SK-N-SH (cell line): ENCODE results near the gene PIN1. TPM values are rescaled to one million over a fixed set of nuclear protein-coding genes. Genes with fewer than 3 reads are reported as not detected.

Experiments used
- CTCF ChIA-PET: fragments of 300-600, 350-600 bp; formaldehyde crosslinking; extraction: SDS; loops from one replicate; lab custom pipeline; 2021; lab: Yijun Ruan, JAX
- POLR2A ChIA-PET: fragments of 350-600 bp; sonication (Branson Sonifier 250); formaldehyde crosslinking; extraction: SDS; loops from one replicate; lab custom pipeline; 2020; ENCODE audit warnings: antibody characterized with exemption, inconsistent platforms; lab: Yijun Ruan, JAX
- DNase-seq: peaks from one replicate; pipeline ENCODE4 v3.0.0; 2012
- H2AFZ ChIP-seq: fragments of 200-600 bp; sonication (generic); 2 replicates; pipeline ENCODE4 v1.8.1; 2016; ENCODE audit warnings: antibody characterized with exemption, mild to moderate bottlenecking, low read depth
- H3F3A ChIP-seq: fragments of 200-600 bp; sonication (generic); replicated peaks from 2 replicates; pipeline ENCODE3; 2016; ENCODE audit warnings: antibody characterized with exemption, mild to moderate bottlenecking; ENCODE audit not compliant: insufficient read depth
- H3K27ac ChIP-seq, 2 experiments: fragments of 200-500 bp in 1 of 2; fragments of 200-600 bp in 1 of 2; sonication (Bioruptor generic) in 1 of 2; sonication (generic), shearing (Covaris generic) in 1 of 2; 2 replicates each; pipeline versions ENCODE4 v1.5.1 to v1.6.1; 2014 to 2016; ENCODE audit warnings: low read depth in 2 of 2, inconsistent platforms in 1 of 2, low read length in 1 of 2, mild to moderate bottlenecking in 1 of 2, mixed read lengths in 1 of 2
- H3K27me3 ChIP-seq: fragments of 200-600 bp; sonication (generic), shearing (Covaris generic); 2 replicates; pipeline ENCODE4 v1.6.1; 2016; ENCODE audit warnings: mixed run types; ENCODE audit not compliant: insufficient read depth
- H3K36me3 ChIP-seq, 2 experiments: fragments of 200-500 bp in 1 of 2; fragments of 200-600 bp in 1 of 2; sonication (Bioruptor generic) in 1 of 2; sonication (generic) in 1 of 2; replicated peaks in 1 of 2; 2 replicates each; pipeline versions ENCODE3 to v1.5.1; 2014 to 2016; ENCODE audit warnings: low read length in 1 of 2, mild to moderate bottlenecking in 1 of 2; ENCODE audit not compliant: insufficient read depth in 2 of 2, control insufficient read depth in 1 of 2
- H3K4me1 ChIP-seq, 2 experiments: fragments of 200-500 bp in 1 of 2; fragments of 200-600 bp in 1 of 2; sonication (Bioruptor generic) in 1 of 2; sonication (generic), shearing (Covaris generic) in 1 of 2; 2 replicates each; pipeline versions ENCODE4 v1.5.1 to v1.6.1; 2014 to 2016; ENCODE audit warnings: low read depth in 1 of 2, low read length in 1 of 2, mixed run types in 1 of 2; ENCODE audit not compliant: insufficient read depth in 2 of 2, control insufficient read depth in 1 of 2
- H3K4me2 ChIP-seq: fragments of 200-600 bp; sonication (generic), shearing (Covaris generic); 2 replicates; pipeline ENCODE4 v1.6.1; 2017; ENCODE audit warnings: mixed run types
- H3K4me3 ChIP-seq, 2 experiments: fragments of 200-500 bp in 1 of 2; fragments of 200-600 bp in 1 of 2; sonication (Bioruptor generic) in 1 of 2; sonication (generic), shearing (Covaris generic) in 1 of 2; 2 replicates each; pipeline versions ENCODE4 v1.5.1 to v1.8.1; 2014 to 2016; ENCODE audit warnings: low read depth in 2 of 2, inconsistent platforms in 1 of 2, low read length in 1 of 2, mild to moderate bottlenecking in 1 of 2, mixed read lengths in 1 of 2, moderate library complexity in 1 of 2
- H3K79me2 ChIP-seq: fragments of 200-600 bp; sonication (generic); 2 replicates; pipeline ENCODE4 v1.8.1; 2017; ENCODE audit warnings: mild to moderate bottlenecking; ENCODE audit not compliant: insufficient read depth
- H3K9ac ChIP-seq: fragments of 200-600 bp; sonication (generic); 2 replicates; pipeline ENCODE4 v1.6.1; 2017; ENCODE audit warnings: mixed run types
- H3K9me2 ChIP-seq: fragments of 200-600 bp; sonication (generic); 2 replicates; pipeline ENCODE4 v1.6.1; 2017; ENCODE audit warnings: mixed run types
- H3K9me3 ChIP-seq: fragments of 200-600 bp; sonication (generic); 2 replicates; pipeline ENCODE4 v1.6.1; 2017; ENCODE audit warnings: mixed run types, mild to moderate bottlenecking, moderate library complexity
- H4K20me1 ChIP-seq: fragments of 200-600 bp; sonication (generic); 2 replicates; pipeline ENCODE4 v1.6.1; 2017; ENCODE audit warnings: mild to moderate bottlenecking, mixed run types; ENCODE audit not compliant: insufficient read depth
- ELF1 ChIP-seq: IDR thresholded peaks from 2 replicates; pipeline ENCODE4 v1.4.0; 2012
- EP300 ChIP-seq, 2 experiments: IDR thresholded peaks; 2 replicates each; pipeline versions ENCODE4 v1.4.0 to v1.6.1; 2012; ENCODE audit warnings: borderline replicate concordance in 1 of 2, low read depth in 1 of 2, low read length in 1 of 2
- EZH2phosphoT487 ChIP-seq: fragments of 200-600 bp; sonication (generic); IDR thresholded peaks from 2 replicates; pipeline ENCODE4 v1.6.1; 2017; ENCODE audit warnings: low read depth, mixed run types, mild to moderate bottlenecking, antibody characterized with exemption, moderate library complexity, borderline replicate concordance
- GATA2 ChIP-seq: sonication (generic); formaldehyde crosslinking; IDR thresholded peaks from 2 replicates; pipeline ENCODE4 v1.5.0; 2020; ENCODE audit warnings: mild to moderate bottlenecking, missing genetic modification reagents
- JUND ChIP-seq: IDR thresholded peaks from 2 replicates; pipeline ENCODE4 v1.4.0; 2012
- MXI1 ChIP-seq: IDR thresholded peaks from 2 replicates; pipeline ENCODE4 v1.6.1; 2012; ENCODE audit warnings: mild to moderate bottlenecking, low read depth, low read length, improper control_type of control experiment
- NRF1 ChIP-seq: IDR thresholded peaks from 2 replicates; pipeline ENCODE4 v1.6.1; 2012; ENCODE audit warnings: low read depth, mild to moderate bottlenecking, low read length
- RCOR1 ChIP-seq: fragments of 150-350 bp; IDR thresholded peaks from 2 replicates; pipeline ENCODE4 v1.6.1; 2017; ENCODE audit warnings: antibody characterized with exemption, low read length
- RFX5 ChIP-seq: IDR thresholded peaks from 2 replicates; pipeline ENCODE4 v1.6.1; 2012; ENCODE audit warnings: mild to moderate bottlenecking, improper control_type of control experiment, low read length
- RXRA ChIP-seq: IDR thresholded peaks from 2 replicates; pipeline ENCODE4 v1.4.0; 2012; ENCODE audit warnings: low read depth, mild to moderate bottlenecking, borderline replicate concordance
- SIN3A ChIP-seq: IDR thresholded peaks from 2 replicates; pipeline ENCODE4 v1.6.1; 2012; ENCODE audit warnings: low read depth, mild to moderate bottlenecking, low read length, moderate library complexity, borderline replicate concordance
- polyA plus RNA-seq, 3 experiments: library from polyadenylated mRNA; depleted of rRNA; stranded (reverse); fragments of >200 nt; gene quantifications; 2 replicates each; pipeline ENCODE4 v1.2.3, GENCODE V29; 2012
- TF ChIP-seq, protein P1 (sequence below): IDR thresholded peaks from 2 replicates; pipeline ENCODE4; 2012
- TF ChIP-seq, protein P2 (sequence below): IDR thresholded peaks from 2 replicates; pipeline ENCODE4 v1.6.1; 2012; ENCODE audit warnings: mild to moderate bottlenecking, low read depth, low read length, moderate library complexity
- TF ChIP-seq, protein P3 (sequence below): IDR thresholded peaks from 2 replicates; pipeline ENCODE4 v1.4.0; 2012; ENCODE audit warnings: low read depth
- TF ChIP-seq, protein P4 (sequence below): IDR thresholded peaks from 2 replicates; pipeline ENCODE4 v1.4.0; 2012; ENCODE audit warnings: low read depth, borderline replicate concordance
- TF ChIP-seq, protein P5 (sequence below): fragments of 150-350 bp; IDR thresholded peaks from 2 replicates; pipeline ENCODE4 v1.6.1; 2016; ENCODE audit warnings: mild to moderate bottlenecking, low read depth, low read length

Gene PIN1
- polyA plus RNA-seq, 1 of the 3 experiments (the other 2 are of a cell fraction): 148 TPM

DNA sequence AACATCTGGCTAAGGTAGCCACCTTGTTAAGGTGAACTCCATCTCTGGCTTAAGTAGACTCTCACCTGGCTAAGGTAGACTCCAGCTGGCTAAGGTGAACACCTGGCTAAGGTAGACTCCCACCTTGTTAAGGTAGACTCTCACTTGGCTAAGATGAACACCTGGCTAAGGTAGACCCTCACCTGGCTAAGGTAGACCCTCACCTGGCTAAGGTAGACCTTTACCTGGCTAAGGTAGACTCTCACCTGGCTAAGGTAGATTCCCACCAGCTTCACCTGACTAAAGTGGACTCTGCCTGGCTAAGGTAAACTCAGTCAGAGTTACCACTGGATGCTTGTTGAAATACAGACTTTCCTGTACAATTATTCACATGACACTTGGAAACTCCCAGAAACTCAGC, 23.6 kb downstream of the PIN1 start:
- CTCF ChIA-PET: interaction anchor here (1.3 to 2.1 kb wide), 4 partner anchors 9 to 21 kb away, joined by 3 to 6 read pairs (median 4); no protein-coding TSS in a partner anchor
- no peaks in the 10 kb centered on the region for H3K4me1 ChIP-seq
- H3K9me3 ChIP-seq: no peaks in the 10 kb centered on the region
- no peaks in the 10 kb centered on the region for H4K20me1 ChIP-seq
- H3K79me2 ChIP-seq: no peaks in the 10 kb centered on the region
- H2AFZ ChIP-seq: no peak overlapping the region
- no peaks in the 10 kb centered on the region for H3K9me2 ChIP-seq
- H3K27me3 ChIP-seq: no peaks in the 10 kb centered on the region
- H3K27ac ChIP-seq: no peak overlapping the region
- TF ChIP-seq NRF1: no peak
- no peak for TF ChIP-seq RFX5
- TF ChIP-seq, protein P1, sequence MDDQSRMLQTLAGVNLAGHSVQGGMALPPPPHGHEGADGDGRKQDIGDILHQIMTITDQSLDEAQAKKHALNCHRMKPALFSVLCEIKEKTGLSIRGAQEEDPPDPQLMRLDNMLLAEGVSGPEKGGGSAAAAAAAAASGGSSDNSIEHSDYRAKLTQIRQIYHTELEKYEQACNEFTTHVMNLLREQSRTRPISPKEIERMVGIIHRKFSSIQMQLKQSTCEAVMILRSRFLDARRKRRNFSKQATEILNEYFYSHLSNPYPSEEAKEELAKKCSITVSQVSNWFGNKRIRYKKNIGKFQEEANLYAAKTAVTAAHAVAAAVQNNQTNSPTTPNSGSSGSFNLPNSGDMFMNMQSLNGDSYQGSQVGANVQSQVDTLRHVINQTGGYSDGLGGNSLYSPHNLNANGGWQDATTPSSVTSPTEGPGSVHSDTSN: no peak
- no peak for TF ChIP-seq GATA2
- TF ChIP-seq, protein P2, sequence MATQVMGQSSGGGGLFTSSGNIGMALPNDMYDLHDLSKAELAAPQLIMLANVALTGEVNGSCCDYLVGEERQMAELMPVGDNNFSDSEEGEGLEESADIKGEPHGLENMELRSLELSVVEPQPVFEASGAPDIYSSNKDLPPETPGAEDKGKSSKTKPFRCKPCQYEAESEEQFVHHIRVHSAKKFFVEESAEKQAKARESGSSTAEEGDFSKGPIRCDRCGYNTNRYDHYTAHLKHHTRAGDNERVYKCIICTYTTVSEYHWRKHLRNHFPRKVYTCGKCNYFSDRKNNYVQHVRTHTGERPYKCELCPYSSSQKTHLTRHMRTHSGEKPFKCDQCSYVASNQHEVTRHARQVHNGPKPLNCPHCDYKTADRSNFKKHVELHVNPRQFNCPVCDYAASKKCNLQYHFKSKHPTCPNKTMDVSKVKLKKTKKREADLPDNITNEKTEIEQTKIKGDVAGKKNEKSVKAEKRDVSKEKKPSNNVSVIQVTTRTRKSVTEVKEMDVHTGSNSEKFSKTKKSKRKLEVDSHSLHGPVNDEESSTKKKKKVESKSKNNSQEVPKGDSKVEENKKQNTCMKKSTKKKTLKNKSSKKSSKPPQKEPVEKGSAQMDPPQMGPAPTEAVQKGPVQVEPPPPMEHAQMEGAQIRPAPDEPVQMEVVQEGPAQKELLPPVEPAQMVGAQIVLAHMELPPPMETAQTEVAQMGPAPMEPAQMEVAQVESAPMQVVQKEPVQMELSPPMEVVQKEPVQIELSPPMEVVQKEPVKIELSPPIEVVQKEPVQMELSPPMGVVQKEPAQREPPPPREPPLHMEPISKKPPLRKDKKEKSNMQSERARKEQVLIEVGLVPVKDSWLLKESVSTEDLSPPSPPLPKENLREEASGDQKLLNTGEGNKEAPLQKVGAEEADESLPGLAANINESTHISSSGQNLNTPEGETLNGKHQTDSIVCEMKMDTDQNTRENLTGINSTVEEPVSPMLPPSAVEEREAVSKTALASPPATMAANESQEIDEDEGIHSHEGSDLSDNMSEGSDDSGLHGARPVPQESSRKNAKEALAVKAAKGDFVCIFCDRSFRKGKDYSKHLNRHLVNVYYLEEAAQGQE: no peak
- TF ChIP-seq, protein P3, sequence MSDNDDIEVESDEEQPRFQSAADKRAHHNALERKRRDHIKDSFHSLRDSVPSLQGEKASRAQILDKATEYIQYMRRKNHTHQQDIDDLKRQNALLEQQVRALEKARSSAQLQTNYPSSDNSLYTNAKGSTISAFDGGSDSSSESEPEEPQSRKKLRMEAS: no peak
- no peak for TF ChIP-seq MXI1
- no peak for TF ChIP-seq JUND
- no peak for TF ChIP-seq EP300 (IDR thresholded peaks at IDR 0.05; ENCODE audit: borderline replicate concordance in 1 of 2, low read depth in 1 of 2, low read length in 1 of 2)
- TF ChIP-seq SIN3A: no peak
- no peak for TF ChIP-seq ELF1
- TF ChIP-seq, protein P4, sequence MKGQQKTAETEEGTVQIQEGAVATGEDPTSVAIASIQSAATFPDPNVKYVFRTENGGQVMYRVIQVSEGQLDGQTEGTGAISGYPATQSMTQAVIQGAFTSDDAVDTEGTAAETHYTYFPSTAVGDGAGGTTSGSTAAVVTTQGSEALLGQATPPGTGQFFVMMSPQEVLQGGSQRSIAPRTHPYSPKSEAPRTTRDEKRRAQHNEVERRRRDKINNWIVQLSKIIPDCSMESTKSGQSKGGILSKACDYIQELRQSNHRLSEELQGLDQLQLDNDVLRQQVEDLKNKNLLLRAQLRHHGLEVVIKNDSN: no peak
- no peak for TF ChIP-seq RXRA
- no peak for TF ChIP-seq RCOR1
- no peak for TF ChIP-seq EZH2phosphoT487
- TF ChIP-seq, protein P5, sequence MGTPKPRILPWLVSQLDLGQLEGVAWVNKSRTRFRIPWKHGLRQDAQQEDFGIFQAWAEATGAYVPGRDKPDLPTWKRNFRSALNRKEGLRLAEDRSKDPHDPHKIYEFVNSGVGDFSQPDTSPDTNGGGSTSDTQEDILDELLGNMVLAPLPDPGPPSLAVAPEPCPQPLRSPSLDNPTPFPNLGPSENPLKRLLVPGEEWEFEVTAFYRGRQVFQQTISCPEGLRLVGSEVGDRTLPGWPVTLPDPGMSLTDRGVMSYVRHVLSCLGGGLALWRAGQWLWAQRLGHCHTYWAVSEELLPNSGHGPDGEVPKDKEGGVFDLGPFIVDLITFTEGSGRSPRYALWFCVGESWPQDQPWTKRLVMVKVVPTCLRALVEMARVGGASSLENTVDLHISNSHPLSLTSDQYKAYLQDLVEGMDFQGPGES: no peak
- TF ChIP-seq, all 33 proteins: peak for 0
- no peaks in the 10 kb centered on the region for H3F3A ChIP-seq
- no peaks in the 10 kb centered on the region for H3K36me3 ChIP-seq
- POLR2A ChIA-PET: no interaction called here
- H3K4me2 ChIP-seq: no peak overlapping the region
- no peak for DNase-seq
- H3K4me3 ChIP-seq: no peak overlapping the region
- H3K9ac ChIP-seq: no peak overlapping the region
